T47D (cell line): ENCODE measurements around the gene SPRY1.

Source experiments
- DNase-seq, 2 experiments: peaks; one replicate each; pipeline versions ENCODE4 v3.0.0 to v3.0.0-alpha.2; 2011 to 2012; ENCODE audit warnings: low read depth in 1 of 2, low spot score in 1 of 2
- JUND ChIP-seq: IDR thresholded peaks from 2 replicates; pipeline ENCODE4 v1.6.1; 2012; ENCODE audit warnings: low read depth
- in situ Hi-C: cut with HindIII; loops from 2 replicates; pipeline ENCODE4 v1.10.0; 2016; ENCODE audit warnings: low sequenced_read_pairs, low pct_unique_long_range_greater_than_20kb

The SPRY1 gene

GRCh38 chr4:123390846-123391456 is 5.6 kb upstream of the SPRY1 start:
- in situ Hi-C loops: no loop called here

GRCh38 chr4:123393721-123394120 is 2.9 kb upstream of the SPRY1 start:
- DNase-seq: no peak
- in situ Hi-C loops: no loop called here
- no peak for TF ChIP-seq JUND

More at GRCh38 chr4:123390846-123391456, 5.6 kb upstream of the SPRY1 start:
- DNase-seq: peak in 1 of 2 experiments; percentile 36
- no peak for TF ChIP-seq JUND

GRCh38 chr4:123397144-123398065 is 810 bp downstream of the SPRY1 start:
- TF ChIP-seq JUND: no peak
- in situ Hi-C loops: no loop called here
- DNase-seq: peak in 1 of 2 experiments; percentile 82

GRCh38 chr4:123398066-123398852 is 1.7 kb downstream of the SPRY1 start:
- DNase-seq: peak in 1 of 2 experiments; percentile 75
- no peak for TF ChIP-seq JUND
- in situ Hi-C loops: no loop called here

GRCh38 chr4:123398853-123399626 is 2.4 kb downstream of the SPRY1 start:
- DNase-seq: peak in 1 of 2 experiments; percentile 66
- in situ Hi-C loops: no loop called here
- TF ChIP-seq JUND: no peak

GRCh38 chr4:123399627-123400358 is 3.2 kb downstream of the SPRY1 start:
- in situ Hi-C loops: no loop called here
- DNase-seq: peak in 1 of 2 experiments; percentile 19
- no peak for TF ChIP-seq JUND

GRCh38 chr4:123401271-123402120 is 4.9 kb downstream of the SPRY1 start:
- no peak for DNase-seq

GRCh38 chr4:123402121-123402465 is 5.5 kb downstream of the SPRY1 start:
- no peak for DNase-seq
- no peak for TF ChIP-seq JUND
- in situ Hi-C loops: no loop called here

More at GRCh38 chr4:123401271-123402120, 4.9 kb downstream of the SPRY1 start:
- TF ChIP-seq JUND: no peak
- in situ Hi-C loops: no loop called here

- no peak for TF ChIP-seq JUND
- in situ Hi-C loops: no loop called here
- no peak for DNase-seq
Observed at GRCh38 chr4:123403080-123403604, 6.5 kb downstream of the SPRY1 start.

- DNase-seq: no peak
- no peak for TF ChIP-seq JUND
- in situ Hi-C loops: no loop called here
Observed at GRCh38 chr4:123404533-123404932, 7.9 kb downstream of the SPRY1 start.
